Colonic mucosa (tissue), 4 donors: ENCODE data around the gene KRT85. TPM values are rescaled to one million over a fixed set of nuclear protein-coding genes. Genes with fewer than 3 reads are reported as not detected.

ENCODE experiments used
- DNase-seq: peaks from one replicate; pipeline ENCODE4 v3.0.0-alpha.2; 2020
- H3K27ac ChIP-seq: fragments of 200-600 bp; one replicate; pipeline ENCODE4 v1.8.0; 2021
- H3K27me3 ChIP-seq: fragments of 200-600 bp; one replicate; pipeline ENCODE4 v1.8.0; 2021
- H3K36me3 ChIP-seq: fragments of 200-600 bp; one replicate; pipeline ENCODE4 v1.8.0; 2021
- H3K4me1 ChIP-seq: fragments of 200-600 bp; one replicate; pipeline ENCODE4 v1.8.0; 2021; ENCODE audit warnings: mild to moderate bottlenecking
- H3K4me3 ChIP-seq: fragments of 200-600 bp; one replicate; pipeline ENCODE4 v1.8.0; 2021
- H3K9ac ChIP-seq, 2 donors: one replicate each; pipeline ENCODE4 v1.7.0; 2013; ENCODE audit warnings: control low read depth in 2 of 2, low read depth in 2 of 2, low read length in 2 of 2
- H3K9me3 ChIP-seq: fragments of 200-600 bp; one replicate; pipeline ENCODE4 v1.8.0; 2021
- intact Hi-C: fragments of 100-400 bp; cut with DNase I; formaldehyde crosslinking; loops from one replicate; pipeline ENCODE4 v1.14.1; 2022
- total RNA-seq, 2 donors: library from RNA; stranded (reverse); fragmentation: NEBNext Ultra II Directional in 1 of 2; extraction: Animal tissue kit (Norgen Biotek cat#: 25700) in 1 of 2; gene quantifications; one replicate each; pipeline ENCODE4 v1.2.1, GENCODE V29; 2021
- TF ChIP-seq, protein P1 (sequence below): fragments of 200-600 bp; IDR thresholded peaks from one replicate; pipeline ENCODE4 v1.8.0; 2022; ENCODE audit warnings: antibody characterized with exemption, mild to moderate bottlenecking
- donor health status: healthy.
- donor health status: DM: no; HTN: no; CAD: no.
- donor health status: DM: no; HTN: no; CAD: no.

Gene KRT85
- total RNA-seq, 2 donors from 2014 or later = not detected

DNA sequence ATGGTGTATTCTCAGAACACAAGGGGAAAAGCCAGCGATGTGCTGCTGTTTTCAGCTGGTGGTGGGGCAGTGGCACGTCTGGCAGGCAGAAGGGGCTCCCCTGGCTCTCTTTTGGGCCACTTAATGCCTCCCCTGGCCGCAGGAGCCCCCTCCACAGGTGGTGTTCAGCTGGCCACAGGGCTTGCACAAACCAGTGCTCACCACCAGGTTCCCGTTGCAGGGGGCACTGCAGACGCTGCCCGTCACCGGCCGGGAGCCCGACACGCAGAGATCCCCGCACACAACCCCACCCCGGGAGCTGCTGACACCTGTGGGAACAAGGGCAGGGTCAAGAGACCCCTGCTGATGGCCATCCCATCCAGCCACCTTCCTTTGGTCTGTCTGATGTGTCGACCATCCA lies 52.8 kb downstream of the KRT85 start:
- Histone ChIP-seq H3K9me3 (no peaks in the 10 kb centered on the region), H3K36me3 (no peaks in the 10 kb centered on the region), H3K27ac (no peak overlapping the region), H3K9ac (no peak overlapping the region), H3K4me3 (no peak overlapping the region), H3K27me3 (peaks cover under 1% of the 10 kb centered on the region), H3K4me1 (no peaks in the 10 kb centered on the region)
- TF ChIP-seq, protein P1, sequence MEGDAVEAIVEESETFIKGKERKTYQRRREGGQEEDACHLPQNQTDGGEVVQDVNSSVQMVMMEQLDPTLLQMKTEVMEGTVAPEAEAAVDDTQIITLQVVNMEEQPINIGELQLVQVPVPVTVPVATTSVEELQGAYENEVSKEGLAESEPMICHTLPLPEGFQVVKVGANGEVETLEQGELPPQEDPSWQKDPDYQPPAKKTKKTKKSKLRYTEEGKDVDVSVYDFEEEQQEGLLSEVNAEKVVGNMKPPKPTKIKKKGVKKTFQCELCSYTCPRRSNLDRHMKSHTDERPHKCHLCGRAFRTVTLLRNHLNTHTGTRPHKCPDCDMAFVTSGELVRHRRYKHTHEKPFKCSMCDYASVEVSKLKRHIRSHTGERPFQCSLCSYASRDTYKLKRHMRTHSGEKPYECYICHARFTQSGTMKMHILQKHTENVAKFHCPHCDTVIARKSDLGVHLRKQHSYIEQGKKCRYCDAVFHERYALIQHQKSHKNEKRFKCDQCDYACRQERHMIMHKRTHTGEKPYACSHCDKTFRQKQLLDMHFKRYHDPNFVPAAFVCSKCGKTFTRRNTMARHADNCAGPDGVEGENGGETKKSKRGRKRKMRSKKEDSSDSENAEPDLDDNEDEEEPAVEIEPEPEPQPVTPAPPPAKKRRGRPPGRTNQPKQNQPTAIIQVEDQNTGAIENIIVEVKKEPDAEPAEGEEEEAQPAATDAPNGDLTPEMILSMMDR = no peak
- DNase-seq = no peak
- intact Hi-C loops = no loop called here

DNA sequence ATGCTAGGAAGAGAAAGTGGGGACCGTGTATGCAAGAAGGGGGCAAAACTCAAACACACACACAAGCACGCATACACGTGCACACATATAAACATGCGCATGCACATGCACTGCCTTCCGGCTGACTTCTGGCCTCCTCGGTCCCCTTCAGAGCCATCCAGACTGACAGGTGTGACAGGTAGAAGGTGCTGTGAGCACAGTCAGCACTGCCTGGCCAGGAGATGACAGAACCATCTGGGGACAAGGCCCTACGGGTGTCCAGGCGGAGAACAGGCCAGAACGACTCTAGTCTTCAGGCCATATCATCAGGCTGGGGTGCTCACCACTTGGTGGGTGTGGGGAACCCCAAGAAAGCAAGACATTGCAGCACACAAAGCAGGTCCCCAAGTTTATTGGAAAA lies 53.4 kb downstream of the KRT85 start:
- Histone ChIP-seq H3K27ac (no peak overlapping the region), H3K27me3 (peaks cover 7% of the 10 kb centered on the region), H3K4me1 (no peaks in the 10 kb centered on the region), H3K9ac (no peak overlapping the region), H3K4me3 (no peak overlapping the region), H3K9me3 (no peaks in the 10 kb centered on the region), H3K36me3 (no peaks in the 10 kb centered on the region)
- no peak for DNase-seq
- TF ChIP-seq, protein P1 = no peak
- intact Hi-C loops = no loop called here

DNA sequence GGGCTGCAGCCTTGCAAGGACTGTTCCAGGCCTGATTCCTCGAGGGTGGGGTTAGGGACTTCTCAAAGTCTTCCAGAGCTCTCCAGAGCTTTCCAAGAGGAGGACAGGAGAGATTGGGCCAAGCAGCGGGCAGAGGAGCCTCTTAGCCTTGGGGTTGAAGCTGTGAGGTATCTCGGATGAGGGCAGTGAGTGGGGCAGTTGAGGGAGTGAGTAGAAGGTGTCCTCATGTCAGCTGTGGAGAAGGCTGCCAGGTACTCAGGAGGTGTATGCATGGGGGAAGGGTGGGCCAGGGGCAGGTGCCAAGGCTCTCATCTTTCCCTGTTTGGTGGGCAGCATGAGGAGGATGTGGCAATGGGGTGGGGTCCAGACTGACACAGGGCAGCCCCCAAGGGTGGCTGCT lies 53.8 kb downstream of the KRT85 start:
- Histone ChIP-seq H3K27me3 (peaks cover 7% of the 10 kb centered on the region), H3K4me3 (no peak overlapping the region), H3K4me1 (no peaks in the 10 kb centered on the region), H3K9ac (no peak overlapping the region), H3K27ac (no peak overlapping the region), H3K9me3 (no peaks in the 10 kb centered on the region), H3K36me3 (no peaks in the 10 kb centered on the region)
- TF ChIP-seq, protein P1 = no peak
- intact Hi-C loops = no loop called here
- no peak for DNase-seq

DNA sequence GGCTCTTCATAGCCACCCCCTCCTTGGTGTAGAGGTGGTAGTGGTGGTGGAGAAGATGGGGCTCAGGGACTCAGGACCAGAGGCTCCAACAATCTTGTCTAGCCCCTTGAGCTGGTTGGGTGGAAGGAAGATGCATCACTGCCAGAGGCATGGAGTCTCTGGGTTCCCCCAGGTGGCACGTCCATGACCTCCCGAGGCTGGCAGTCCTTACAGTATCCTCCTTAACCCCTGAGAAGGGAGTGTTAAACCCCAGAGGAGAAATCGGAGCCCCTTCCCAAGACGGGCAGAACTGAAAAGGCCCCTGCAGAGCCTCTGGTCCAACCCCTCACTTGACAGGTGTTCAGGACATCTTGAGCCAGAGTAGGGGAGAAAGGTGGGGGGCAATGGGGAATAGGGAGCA lies 55.2 kb downstream of the KRT85 start:
- no peaks in the 10 kb centered on the region for H3K4me1 ChIP-seq
- H3K27me3 ChIP-seq = peaks cover 15% of the 10 kb centered on the region
- no peak overlapping the region for H3K9ac ChIP-seq
- H3K36me3 ChIP-seq = no peaks in the 10 kb centered on the region
- no peak overlapping the region for H3K27ac ChIP-seq
- no peak for DNase-seq
- intact Hi-C loops = no loop called here
- TF ChIP-seq, protein P1 = no peak
- H3K4me3 ChIP-seq = no peak overlapping the region
- H3K9me3 ChIP-seq = no peaks in the 10 kb centered on the region

DNA sequence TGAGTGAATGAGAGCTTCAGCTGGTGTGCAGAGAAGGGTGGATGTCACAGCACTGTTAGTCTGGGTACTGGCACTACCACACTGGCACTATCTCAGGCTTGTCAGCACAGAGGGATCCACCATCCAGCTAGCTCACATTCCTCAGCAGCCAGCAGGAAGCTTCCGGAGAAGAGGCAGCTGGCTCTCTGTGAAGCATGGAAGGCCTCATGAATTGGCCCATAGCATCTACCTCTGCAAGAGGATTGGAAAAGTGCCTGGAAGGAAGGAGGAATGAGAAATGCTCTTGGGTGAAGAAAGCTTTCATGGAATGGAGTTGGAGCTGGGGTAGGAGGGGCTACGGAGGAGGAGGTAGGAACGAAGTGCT lies 56.0 kb downstream of the KRT85 start:
- TF ChIP-seq, protein P1 = no peak

More for the DNA sequence above, 56.0 kb downstream of the KRT85 start:
- Histone ChIP-seq H3K9me3 (no peaks in the 10 kb centered on the region), H3K36me3 (no peaks in the 10 kb centered on the region), H3K27me3 (peaks cover 15% of the 10 kb centered on the region), H3K9ac (no peak overlapping the region), H3K4me3 (no peak overlapping the region), H3K27ac (no peak overlapping the region), H3K4me1 (no peaks in the 10 kb centered on the region)
- no peak for DNase-seq
- intact Hi-C loops = no loop called here
